ENCODE results near the gene TEAD1. TPM values are rescaled to one million over a fixed set of nuclear protein-coding genes. Genes with fewer than 3 reads are reported as not detected.

TEAD1 gene
- total RNA-seq, 8 experiments from 2014 or later = 18.0 to 125 (median 40.2) TPM

DNA sequence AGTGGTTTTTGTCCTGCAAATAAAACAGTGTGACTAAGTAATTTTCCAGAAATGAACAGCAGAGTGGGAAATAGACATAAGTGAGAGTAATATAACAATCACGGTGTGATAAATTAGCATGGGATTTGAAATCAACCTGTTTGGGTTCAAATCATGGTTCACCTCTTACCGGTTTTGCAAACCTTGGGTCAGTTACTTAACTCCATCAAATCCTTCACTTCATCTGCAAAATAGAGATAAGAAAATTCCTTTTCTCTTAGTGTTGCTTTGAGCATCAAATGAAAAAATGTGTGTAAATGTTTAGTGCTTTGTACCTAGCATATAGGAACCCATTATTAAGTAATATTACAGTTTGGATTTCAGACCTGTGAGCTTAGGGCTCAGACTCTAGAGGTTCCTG, 152.2 kb downstream of the TEAD1 start:
- H3K4me3 ChIP-seq = no peak overlapping the region
- no peak for ATAC-seq (replicated peaks in 6 of 8)
- 80 to 100% (median 100%) methylated on average over 1 to 2 of the region's 2 CpGs for WGBS, 10 experiments
- peaks cover 27 to 43% of the 10 kb centered on the region in 2 donors for H3K4me1 ChIP-seq (replicated peaks in 1 of 2)
- in situ Hi-C loops (cut with MboI; ENCODE audit: low pct_unique_long_range_greater_than_20kb in 2 of 9, low sequenced_read_pairs in 9 of 9, unreplicated experiment in 9 of 9) = no loop called here
- no peak overlapping the region for H3K27ac ChIP-seq

GRCh38 chr11:12827369-12827768, 153.1 kb downstream of the TEAD1 start:
- no peak overlapping the region for H3K4me3 ChIP-seq
- H3K27ac ChIP-seq = peak overlapping the region in 1 of 2 donors; percentile 52
- no peak for ATAC-seq (replicated peaks in 6 of 8)
- 0 to 64% (median 44%) methylated on average over 1 of the region's 1 CpG; no CpG with 5 or more reads in 4 of the 10 experiments for WGBS, 10 experiments
- in situ Hi-C loops (cut with MboI; ENCODE audit: low pct_unique_long_range_greater_than_20kb in 2 of 9, low sequenced_read_pairs in 9 of 9, unreplicated experiment in 9 of 9) = no loop called here
- H3K4me1 ChIP-seq (replicated peaks in 1 of 2) = peaks cover 30 to 40% of the 10 kb centered on the region in 2 donors

- Histone ChIP-seq H3K4me1 (replicated peaks in 1 of 2) (peaks cover 27 to 39% of the 10 kb centered on the region in 2 donors), H3K27ac (peak overlapping the region in 1 of 2 donors; percentile 54), H3K4me3 (peak overlapping the region; percentile 12 to 36 (median 25))
- peak; percentile 71 to 92 (median 78) for ATAC-seq (replicated peaks in 6 of 8)
- in situ Hi-C loops (cut with MboI; ENCODE audit: low pct_unique_long_range_greater_than_20kb in 2 of 9, low sequenced_read_pairs in 9 of 9, unreplicated experiment in 9 of 9) = no loop called here
- 2 to 14% (median 6%) methylated on average over 2 to 15 of the region's 17 CpGs; no CpG with 5 or more reads in 1 of the 10 experiments for WGBS, 10 experiments
These were observed 153.9 kb downstream of the TEAD1 start for GRCh38 chr11:12827929-12828812.

DNA sequence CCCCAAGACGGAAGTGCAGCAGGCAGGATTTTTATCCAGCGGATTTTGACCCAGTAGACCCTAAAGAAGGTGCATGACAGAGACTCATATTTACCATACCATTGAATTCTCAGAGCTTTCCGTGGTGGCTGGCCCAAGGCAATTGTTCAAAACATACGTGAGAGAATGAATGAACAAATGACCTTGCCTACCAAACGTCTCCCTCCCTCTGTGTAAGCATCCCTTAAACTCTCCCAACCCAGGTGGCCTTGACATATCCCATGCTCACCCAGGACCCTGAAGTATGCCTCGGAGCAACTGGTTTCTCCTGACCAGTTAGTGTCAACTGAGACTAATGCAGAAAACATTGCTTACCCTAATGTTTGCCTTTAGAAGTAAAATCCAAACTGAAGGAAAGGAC, 154.9 kb downstream of the TEAD1 start:
- Histone ChIP-seq H3K27ac (peak overlapping the region in 1 of 2 donors; percentile 54), H3K4me1 (replicated peaks in 1 of 2) (peaks cover 34 to 36% of the 10 kb centered on the region in 2 donors), H3K4me3 (peak overlapping the region in 3 of 5 donors; percentile 25 to 36 (median 29))
- WGBS, 10 experiments = 0 to 100% (median 39%) methylated on average over 1 to 5 of the region's 6 CpGs; no CpG with 5 or more reads in 1 of the 10 experiments
- in situ Hi-C loops (cut with MboI; ENCODE audit: low pct_unique_long_range_greater_than_20kb in 2 of 9, low sequenced_read_pairs in 9 of 9, unreplicated experiment in 9 of 9) = no loop called here
- no peak for ATAC-seq (replicated peaks in 6 of 8)

DNA sequence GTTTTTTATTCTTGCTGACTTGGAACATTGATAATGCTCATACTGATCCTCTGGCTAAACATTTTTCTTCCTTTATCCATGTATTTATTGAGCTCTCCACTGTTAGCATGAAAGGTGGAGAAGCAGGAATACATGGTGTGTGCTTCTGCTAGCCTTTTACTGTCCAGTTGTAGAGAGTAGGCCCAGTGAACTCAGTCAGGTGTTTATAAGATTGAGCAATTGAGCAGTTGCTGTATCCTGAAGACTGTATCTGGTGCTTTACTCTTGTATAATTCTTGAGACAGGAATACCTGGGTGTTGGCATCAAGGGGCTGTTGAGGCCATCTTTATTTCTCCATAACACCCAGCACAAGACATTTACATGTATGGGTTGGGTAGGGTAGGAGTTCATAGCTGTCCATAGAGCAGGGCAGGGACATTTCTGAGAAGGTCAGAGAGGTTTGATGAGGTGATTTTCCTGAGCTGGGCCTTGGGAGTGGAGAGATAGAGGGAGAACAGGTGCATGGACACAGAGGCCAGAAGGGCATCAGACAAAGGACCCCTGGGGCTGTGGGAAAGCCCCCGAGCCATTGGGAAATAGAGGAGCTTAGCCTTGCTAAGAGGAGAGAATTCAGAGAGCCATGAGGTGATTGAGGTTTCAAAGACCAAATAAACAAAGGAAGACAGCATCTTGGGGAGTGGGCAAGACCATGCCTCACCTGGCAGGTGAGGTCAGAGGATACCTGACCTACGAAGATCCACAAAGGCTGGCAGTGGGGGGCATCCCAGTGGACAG, 155.5 kb downstream of the TEAD1 start:
- Histone ChIP-seq H3K27ac (no peak overlapping the region), H3K4me3 (no peak overlapping the region), H3K4me1 (replicated peaks in 1 of 2) (peaks cover 31 to 34% of the 10 kb centered on the region in 2 donors)
- no peak for ATAC-seq (replicated peaks in 6 of 8)
- in situ Hi-C loops (cut with MboI; ENCODE audit: low pct_unique_long_range_greater_than_20kb in 2 of 9, low sequenced_read_pairs in 9 of 9, unreplicated experiment in 9 of 9) = no loop called here
- 80 to 100% (median 100%) methylated on average over 1 to 2 of the region's 2 CpGs; no CpG with 5 or more reads in 4 of the 10 experiments for WGBS, 10 experiments

DNA sequence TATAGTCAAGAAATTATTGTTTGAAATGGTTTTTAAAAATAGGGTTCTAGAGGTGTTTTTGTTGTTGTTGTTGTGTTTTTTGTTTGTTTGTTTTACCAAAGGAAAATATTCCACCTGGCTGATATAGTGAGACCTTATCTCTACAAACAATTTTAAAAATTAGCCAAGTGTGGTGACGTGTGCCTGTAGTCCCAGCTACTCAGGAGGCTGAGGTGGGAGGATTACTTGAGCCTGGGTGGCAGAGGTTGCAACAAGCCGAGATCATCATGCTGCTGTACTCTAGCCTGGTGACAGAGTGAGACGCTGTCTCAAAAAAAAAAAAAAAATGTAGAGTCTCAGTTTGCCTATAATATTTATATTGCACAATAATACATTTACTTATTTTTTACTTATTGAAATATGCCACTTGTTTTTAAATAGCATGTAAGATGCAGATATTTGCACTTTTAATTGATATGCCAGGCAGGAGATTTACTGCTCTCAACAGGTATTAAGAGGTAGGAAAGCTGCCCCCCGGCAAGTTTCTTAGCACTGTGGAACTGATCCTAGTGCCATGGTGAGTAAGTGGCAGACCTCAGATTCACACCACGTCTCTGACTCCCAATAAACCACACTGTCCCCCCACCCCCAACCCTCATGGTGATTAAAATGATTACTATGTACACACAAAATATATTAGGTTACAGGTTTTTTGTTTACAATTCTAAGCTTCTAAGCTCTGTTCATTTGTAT, 157.4 kb downstream of the TEAD1 start:
- Histone ChIP-seq H3K4me1 (replicated peaks in 1 of 2) (peaks cover 34% of the 10 kb centered on the region in 2 donors), H3K4me3 (no peak overlapping the region), H3K27ac (no peak overlapping the region)
- WGBS, 10 experiments = 78 to 100% (median 97%) methylated on average over 1 to 5 of the region's 5 CpGs; no CpG with 5 or more reads in 2 of the 10 experiments
- ATAC-seq (replicated peaks in 6 of 8) = no peak
- in situ Hi-C loops (cut with MboI; ENCODE audit: low pct_unique_long_range_greater_than_20kb in 2 of 9, low sequenced_read_pairs in 9 of 9, unreplicated experiment in 9 of 9) = no loop called here

GRCh38 chr11:12832480-12833224, 158.4 kb downstream of the TEAD1 start:
- Histone ChIP-seq H3K27ac (no peak overlapping the region), H3K4me1 (replicated peaks in 1 of 2) (peaks cover 32 to 34% of the 10 kb centered on the region in 2 donors), H3K4me3 (no peak overlapping the region)
- ATAC-seq (replicated peaks in 6 of 8) = peak in 5 of 8 experiments; percentile 58 to 82 (median 76)
- WGBS, 10 experiments = 0 to 70% (median 33%) methylated on average over 1 to 2 of the region's 2 CpGs; no CpG with 5 or more reads in 1 of the 10 experiments
- in situ Hi-C loops (cut with MboI; ENCODE audit: low pct_unique_long_range_greater_than_20kb in 2 of 9, low sequenced_read_pairs in 9 of 9, unreplicated experiment in 9 of 9) = no loop called here

- H3K4me1 ChIP-seq (replicated peaks in 1 of 2) = peaks cover 26 to 28% of the 10 kb centered on the region in 2 donors
- in situ Hi-C loops (cut with MboI; ENCODE audit: low pct_unique_long_range_greater_than_20kb in 2 of 9, low sequenced_read_pairs in 9 of 9, unreplicated experiment in 9 of 9) = no loop called here
- peak in 2 of 8 experiments; percentile 19 to 23 for ATAC-seq (replicated peaks in 6 of 8)
- WGBS, 10 experiments = 43 to 100% (median 78%) methylated on average over 1 to 2 of the region's 2 CpGs; no CpG with 5 or more reads in 3 of the 10 experiments
- no peak overlapping the region for H3K27ac ChIP-seq
- no peak overlapping the region for H3K4me3 ChIP-seq
These were observed 159.9 kb downstream of the TEAD1 start for GRCh38 chr11:12834166-12834565.

- ATAC-seq (replicated peaks in 6 of 8) = no peak
- H3K4me3 ChIP-seq = no peak overlapping the region
- in situ Hi-C loops (cut with MboI; ENCODE audit: low pct_unique_long_range_greater_than_20kb in 2 of 9, low sequenced_read_pairs in 9 of 9, unreplicated experiment in 9 of 9) = no loop called here
- 100% methylated on average over 1 of the region's 1 CpG; no CpG with 5 or more reads in 6 of the 10 experiments for WGBS, 10 experiments
- H3K27ac ChIP-seq = no peak overlapping the region
- peaks cover 21 to 23% of the 10 kb centered on the region in 2 donors for H3K4me1 ChIP-seq (replicated peaks in 1 of 2)
These were observed 160.4 kb downstream of the TEAD1 start for GRCh38 chr11:12834630-12835029.

DNA sequence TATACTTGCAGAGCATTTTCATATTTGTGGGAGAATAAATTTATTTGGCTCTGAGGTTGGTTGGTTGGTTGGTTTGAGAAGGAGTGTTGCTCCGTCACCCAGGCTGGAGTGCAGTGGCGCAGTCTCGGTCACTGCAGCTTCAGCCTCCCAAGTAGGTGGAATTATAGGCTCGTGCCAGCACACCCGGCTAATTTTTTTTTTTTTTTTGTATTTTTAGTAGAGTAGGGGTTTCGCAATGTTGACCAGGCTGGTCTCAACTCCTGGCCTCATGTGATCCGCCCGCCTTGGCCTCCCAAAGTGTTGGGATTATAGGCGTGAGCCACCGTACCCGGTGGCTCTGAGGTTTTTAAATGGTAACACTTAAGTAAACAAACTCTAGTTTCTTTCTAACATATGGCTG, 161.1 kb downstream of the TEAD1 start:
- ATAC-seq (replicated peaks in 6 of 8) = no peak
- Histone ChIP-seq H3K27ac (no peak overlapping the region), H3K4me1 (replicated peaks in 1 of 2) (peaks cover 16 to 21% of the 10 kb centered on the region in 2 donors), H3K4me3 (no peak overlapping the region)
- 67 to 100% (median 90%) methylated on average over 2 to 9 of the region's 11 CpGs for WGBS, 10 experiments
- in situ Hi-C loops (cut with MboI; ENCODE audit: low pct_unique_long_range_greater_than_20kb in 2 of 9, low sequenced_read_pairs in 9 of 9, unreplicated experiment in 9 of 9) = no loop called here

DNA sequence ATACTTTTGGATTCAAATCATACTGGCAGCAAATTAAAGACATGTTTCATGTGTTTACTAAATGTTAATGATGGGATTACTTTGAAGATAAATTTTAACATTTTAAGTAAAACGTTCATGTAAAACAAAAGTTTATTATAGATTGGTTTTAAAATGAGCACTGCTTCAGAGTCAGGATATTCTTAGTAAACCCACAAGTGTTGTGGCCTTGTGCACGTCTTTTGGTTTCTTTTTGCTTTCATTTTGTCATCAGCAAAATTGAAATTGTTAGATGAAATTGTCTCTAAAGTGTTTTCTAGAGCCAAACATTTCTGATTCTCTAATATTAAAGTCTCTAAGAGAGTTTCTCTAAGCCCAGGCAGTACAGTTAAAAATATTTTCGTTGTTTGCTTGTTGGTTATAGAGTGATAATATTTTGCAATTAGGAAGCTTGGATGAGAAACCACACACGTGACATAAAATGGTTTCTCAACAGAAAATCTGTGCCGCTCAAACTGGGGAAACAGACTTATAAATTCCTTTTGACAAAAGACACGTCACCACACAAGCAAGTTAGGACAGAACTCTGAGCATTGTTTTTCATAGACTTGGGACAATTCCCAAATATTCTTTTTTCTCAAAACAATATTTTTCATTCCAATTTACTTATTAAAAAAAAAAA, 164.4 kb downstream of the TEAD1 start:
- H3K4me3 ChIP-seq = no peak overlapping the region
- in situ Hi-C loops (cut with MboI; ENCODE audit: low pct_unique_long_range_greater_than_20kb in 2 of 9, low sequenced_read_pairs in 9 of 9, unreplicated experiment in 9 of 9) = no loop called here
- H3K27ac ChIP-seq = no peak overlapping the region
- WGBS, 10 experiments = 18 to 93% (median 91%) methylated on average over 2 to 6 of the region's 6 CpGs
- ATAC-seq (replicated peaks in 6 of 8) = no peak
- peaks cover 27 to 38% of the 10 kb centered on the region in 2 donors for H3K4me1 ChIP-seq (replicated peaks in 1 of 2)

Measured in motor neuron (in vitro differentiated cells).